HG02610 (cell line): ENCODE measurements around the gene GZMB.
"Not testable (repeated sequence)": the region's sequence is repeated elsewhere in the genome, so short reads cannot be mapped to it uniquely, and the experiment has no call there.

Experiments
- ATAC-seq: cut with Tn5 transposase; IDR thresholded peaks from one replicate; pipeline ENCODE4 v1.9.1; 2021; ENCODE audit warnings: mild to moderate bottlenecking, moderate library complexity; ENCODE audit not compliant: unreplicated experiment

Gene GZMB

GRCh38 chr14:24634158-24634557 lies at the start of gene GZMB:
GZMB (minus strand) TSS chr14:24634190; CDS start chr14:24634160, 30 bp downstream.
- no peak for ATAC-seq

GRCh38 chr14:24681056-24681455 lies 47.1 kb upstream of the GZMB start:
- no peak for ATAC-seq

- ATAC-seq, result no peak
Measured at GRCh38 chr14:24680516-24680915, 46.5 kb upstream of the GZMB start.

- no peak for ATAC-seq
Measured at GRCh38 chr14:24679248-24679961, 45.4 kb upstream of the GZMB start.

- ATAC-seq, result peak; percentile 59
Measured at GRCh38 chr14:24678801-24679247, 44.8 kb upstream of the GZMB start.

DNA sequence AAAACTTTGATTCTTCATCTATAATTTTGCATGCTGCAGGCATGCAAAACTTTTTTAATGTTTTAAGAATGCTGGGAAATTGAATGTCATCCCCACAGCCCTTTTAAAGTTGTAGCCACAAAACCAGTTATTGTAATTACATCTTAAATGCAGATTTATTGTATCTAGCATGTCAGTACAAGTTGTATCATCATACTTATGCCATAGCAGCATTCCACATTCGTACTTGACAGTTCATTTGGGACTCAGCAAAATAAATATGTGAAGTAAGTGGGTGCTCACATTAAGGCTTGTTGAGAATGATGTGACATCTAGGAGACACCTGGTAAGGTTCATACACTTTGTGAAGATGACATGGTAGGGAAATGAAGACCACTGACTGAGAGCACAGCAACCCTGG lies 44.0 kb upstream of the GZMB start:
- no peak for ATAC-seq

DNA sequence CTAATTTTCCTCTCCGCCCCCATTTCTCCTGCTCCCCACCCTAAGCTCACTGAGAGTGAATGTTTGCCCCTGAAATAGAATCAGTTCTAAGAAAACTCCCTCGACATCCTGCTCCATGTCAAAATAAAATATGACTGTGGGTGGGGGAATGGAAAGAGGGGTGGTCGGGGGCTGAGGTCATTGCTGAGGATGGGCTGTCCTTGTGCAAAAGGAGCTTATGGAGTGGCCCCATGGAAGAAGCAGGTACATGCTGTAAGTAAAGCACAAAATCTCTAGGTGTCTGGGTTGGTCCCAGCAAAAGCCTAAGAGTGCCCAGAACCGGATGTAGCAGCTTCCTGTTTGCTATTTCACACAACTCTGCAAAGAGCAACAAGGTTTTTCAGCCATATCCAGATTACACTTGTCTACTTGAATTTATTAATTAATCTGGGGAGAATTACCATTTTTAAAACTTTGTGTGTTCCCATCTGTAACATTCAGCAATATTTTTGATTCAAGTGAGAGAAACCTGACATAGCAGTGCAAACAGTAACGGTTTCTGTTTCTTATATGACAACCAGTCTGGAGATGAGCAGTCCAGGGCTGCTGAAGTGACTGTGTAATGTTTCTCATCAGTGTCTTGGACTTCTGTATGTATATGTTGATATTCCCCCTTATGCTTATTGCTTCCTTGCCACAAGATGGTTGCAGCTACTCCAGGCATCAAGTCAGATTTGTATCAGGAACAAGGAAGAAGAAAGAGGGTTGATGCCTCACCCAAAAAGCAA lies 40.4 kb upstream of the GZMB start:
- peak; percentile 77 for ATAC-seq

GRCh38 chr14:24673534-24674203 lies 39.7 kb upstream of the GZMB start:
- peak; percentile 72 for ATAC-seq

GRCh38 chr14:24673059-24673458 lies 39.1 kb upstream of the GZMB start:
- ATAC-seq, result peak; percentile 38

- no peak for ATAC-seq
Measured at GRCh38 chr14:24670594-24670993, 36.6 kb upstream of the GZMB start.

DNA sequence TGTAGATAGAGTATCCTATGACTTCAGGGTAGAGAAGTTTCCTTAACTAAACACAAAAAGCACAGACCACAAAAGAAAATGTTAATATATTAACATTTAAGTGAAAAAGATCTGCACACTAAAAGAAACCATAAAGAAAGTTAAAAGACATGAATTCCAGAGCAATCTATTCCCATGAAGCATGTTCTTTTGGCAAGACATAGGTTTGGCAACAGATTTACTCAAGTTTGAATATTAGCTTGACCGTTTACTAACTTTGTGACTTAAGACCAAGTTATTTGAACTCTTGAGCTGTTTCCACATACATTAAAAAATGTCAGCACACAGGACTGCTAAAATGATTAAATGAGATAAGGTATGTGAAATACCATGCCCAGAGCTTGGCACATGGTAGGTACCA lies 35.7 kb upstream of the GZMB start:
- ATAC-seq, result no peak

DNA sequence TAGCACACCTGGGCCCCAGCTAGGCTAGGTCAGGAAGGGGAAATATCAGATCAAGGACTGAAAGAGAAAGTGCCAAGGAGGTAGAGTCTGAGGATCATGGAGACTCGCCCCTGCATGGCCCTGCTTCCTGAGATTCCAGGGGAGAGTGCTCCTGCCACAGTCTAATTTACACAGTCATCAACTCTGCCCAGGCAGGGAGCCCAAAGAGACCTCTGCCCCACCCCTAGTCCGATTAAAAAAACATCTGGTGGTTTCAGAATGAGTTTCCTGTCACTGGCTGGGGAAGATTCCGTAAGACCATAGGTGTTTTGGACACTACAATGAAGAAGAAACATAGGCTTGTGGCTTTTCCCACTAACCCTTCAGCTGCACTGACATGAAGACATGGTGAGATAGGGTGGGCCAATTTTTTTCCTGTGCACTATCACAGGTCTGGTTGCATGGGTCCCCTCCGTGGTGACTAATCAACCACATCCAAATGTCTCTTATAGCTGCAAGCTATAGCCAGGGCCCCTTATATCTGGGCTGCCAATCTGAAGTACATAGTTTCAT lies 31.5 kb upstream of the GZMB start:
- ATAC-seq, result peak; percentile 93

DNA sequence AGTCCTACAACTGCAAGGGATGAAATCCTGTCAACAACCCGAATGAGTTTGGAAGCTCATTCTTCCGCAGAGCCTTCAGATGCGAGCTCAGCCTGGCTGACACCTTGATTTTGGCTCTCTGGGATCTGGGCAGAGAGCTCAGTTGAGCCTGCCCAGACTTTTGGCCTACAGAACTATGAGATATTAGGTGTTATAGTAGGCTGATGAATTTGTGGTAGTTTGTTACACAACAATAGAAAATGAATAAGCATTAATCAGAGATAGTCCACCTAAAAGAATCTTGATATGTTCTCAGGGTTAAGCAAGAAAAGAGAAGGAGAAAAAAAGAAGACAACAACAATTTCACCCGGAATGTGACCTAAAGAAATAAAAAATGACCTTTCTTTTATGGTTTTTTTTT lies 30.4 kb upstream of the GZMB start:
- ATAC-seq, result no peak

- no peak for ATAC-seq
Measured at GRCh38 chr14:24662753-24663152, 28.8 kb upstream of the GZMB start.

DNA sequence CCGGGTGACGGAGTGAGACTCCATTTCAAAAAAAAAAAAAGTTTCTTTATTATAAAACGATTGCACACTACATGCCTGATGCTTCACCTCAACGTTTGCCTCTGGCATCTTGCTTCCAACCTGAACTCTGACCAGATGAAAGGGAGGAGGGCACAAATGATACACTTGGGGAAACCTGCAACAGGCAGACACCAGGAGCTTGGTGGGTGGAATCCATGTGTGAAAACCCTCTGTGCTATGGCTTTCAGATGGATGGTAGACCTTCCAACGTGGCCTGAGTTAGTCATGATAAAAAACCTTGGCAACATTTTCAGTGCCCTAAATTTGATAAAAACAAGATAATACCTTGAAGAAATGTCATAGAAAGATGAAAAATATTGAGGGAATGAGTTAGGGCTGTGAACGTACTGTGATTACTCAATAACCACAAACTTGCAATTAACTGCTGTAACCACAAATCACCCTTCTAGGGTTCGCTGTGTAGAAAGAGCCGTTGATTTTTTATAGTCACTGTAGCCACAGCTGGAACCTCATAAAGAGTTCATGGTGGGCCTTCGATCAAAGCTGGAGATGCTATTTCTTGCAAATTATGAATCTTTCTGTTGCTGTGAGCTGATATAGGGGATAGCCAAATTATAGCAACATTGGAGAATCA lies 26.1 kb upstream of the GZMB start:
- ATAC-seq, result no peak

GRCh38 chr14:24648361-24648760 lies 14.4 kb upstream of the GZMB start:
- ATAC-seq, result not testable (repeated sequence)

DNA sequence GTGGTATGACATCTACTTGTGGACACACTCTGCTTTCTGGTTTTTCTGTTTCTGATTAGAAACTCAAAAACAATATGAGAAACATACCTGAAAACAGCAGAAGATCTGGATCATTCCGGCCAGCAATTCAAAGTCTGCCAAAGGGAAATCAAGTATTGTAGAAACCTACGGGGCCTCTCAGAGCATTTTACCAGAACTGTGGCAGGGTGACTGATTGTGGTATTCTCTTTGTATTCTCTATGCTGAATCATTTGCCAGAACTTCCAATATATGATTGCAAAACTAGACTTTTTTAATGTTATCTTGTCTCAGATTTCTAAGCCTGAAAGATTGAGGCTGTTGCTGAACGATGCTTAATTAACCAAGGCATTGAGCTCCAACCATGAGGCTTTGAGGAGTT lies 5.9 kb upstream of the GZMB start:
- ATAC-seq, result no peak

DNA sequence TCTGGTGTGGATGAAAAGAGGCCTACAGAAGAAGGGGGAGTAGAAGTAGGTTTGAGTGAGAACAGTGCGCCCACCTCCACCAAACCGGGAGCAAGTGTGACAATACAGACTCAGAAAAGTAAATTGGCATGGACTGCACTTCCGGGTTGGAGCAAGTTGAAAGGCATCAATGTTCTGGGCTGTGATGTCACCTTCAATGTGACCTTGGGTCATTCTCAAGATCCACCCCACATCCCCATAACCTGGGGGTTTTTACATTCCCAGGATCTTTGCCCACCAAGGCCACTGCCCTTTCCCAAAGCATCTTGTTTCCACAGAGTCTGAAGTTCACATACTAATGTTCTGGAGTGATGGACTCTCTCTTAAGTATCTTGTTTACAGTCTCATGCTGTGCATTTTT lies 5.3 kb upstream of the GZMB start:
- ATAC-seq, result no peak

DNA sequence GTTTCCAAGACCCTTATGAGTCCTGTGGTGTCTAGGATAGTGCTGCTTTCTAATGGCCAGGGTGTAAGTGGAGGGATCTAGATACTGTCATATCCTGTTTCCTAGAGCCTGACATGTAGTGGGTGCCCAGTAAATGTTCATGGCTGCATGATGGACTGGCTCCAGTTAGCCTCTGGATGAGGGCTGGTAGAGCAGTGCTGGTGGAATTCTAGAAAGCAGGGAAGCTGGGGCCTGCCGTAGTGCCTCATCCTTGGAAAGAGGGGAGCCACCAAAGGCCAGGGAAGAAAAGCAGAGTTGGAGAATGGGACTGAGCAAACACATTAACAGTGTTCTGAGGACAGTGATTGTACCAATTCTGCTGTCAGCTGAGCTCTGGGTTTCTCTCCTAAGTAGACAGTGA lies 637 bp downstream of the GZMB start:
- no peak for ATAC-seq

GRCh38 chr14:24632761-24633160 lies 1.2 kb downstream of the GZMB start:
- no peak for ATAC-seq

DNA sequence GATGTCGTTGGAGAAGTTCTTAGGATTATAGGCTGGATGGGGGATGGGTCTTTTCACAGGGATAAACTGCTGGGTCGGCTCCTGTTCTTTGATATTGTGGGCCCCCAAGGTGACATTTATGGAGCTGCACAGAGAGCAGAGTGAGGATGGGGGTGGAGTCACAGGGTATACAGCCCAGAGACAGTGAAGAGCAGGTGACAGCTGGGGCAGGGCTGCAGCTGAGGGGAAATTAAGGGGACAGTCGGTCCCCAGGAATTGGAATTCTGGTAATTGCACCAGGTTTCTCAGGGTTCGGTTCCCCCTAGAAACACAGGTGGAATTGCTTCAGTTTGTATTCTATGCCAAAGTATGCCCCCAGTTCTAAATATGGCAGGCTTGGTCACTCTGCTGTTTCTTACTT lies 1.7 kb downstream of the GZMB start:
- ATAC-seq, result no peak
